BJ (cell line): ENCODE data around the gene CDC42BPB. TPM values are rescaled to one million over a fixed set of nuclear protein-coding genes. Genes with fewer than 3 reads are reported as not detected.

Experiments
- CTCF ChIA-PET: fragments of 350-600 bp; formaldehyde crosslinking; extraction: SDS; loops from one replicate; lab custom pipeline; 2021; ENCODE audit warnings: antibody characterized with exemption, inconsistent platforms; lab: Yijun Ruan, JAX
- POLR2A ChIA-PET: fragments of 300-600 bp; sonication (Branson Sonifier 250); formaldehyde crosslinking; extraction: SDS; loops from one replicate; lab custom pipeline; 2021; ENCODE audit warnings: antibody characterized with exemption; lab: Charles Lee
- DNase-seq: peaks from one replicate; pipeline ENCODE4 v3.0.0-alpha.2; 2011; ENCODE audit warnings: low read depth
- H3K27me3 ChIP-seq: 2 replicates; pipeline ENCODE4 v1.6.0; 2011; ENCODE audit warnings: low read length; ENCODE audit not compliant: control insufficient read depth, insufficient read depth
- H3K36me3 ChIP-seq: 2 replicates; pipeline ENCODE4 v1.5.1; 2011; ENCODE audit warnings: low read length; ENCODE audit not compliant: control insufficient read depth, insufficient read depth
- H3K4me3 ChIP-seq: 2 replicates; pipeline ENCODE4 v1.5.1; 2011; ENCODE audit warnings: low read depth, mild to moderate bottlenecking, control low read depth, low read length
- polyA plus RNA-seq: library from polyadenylated mRNA; depleted of rRNA; stranded (reverse); fragments of >200 nt; gene quantifications from 2 replicates; pipeline ENCODE4 v1.2.3, GENCODE V29; 2011
- TF ChIP-seq, protein P1 (sequence below): IDR thresholded peaks from 2 replicates; pipeline ENCODE4 v1.5.1; 2011; ENCODE audit warnings: low read depth, mild to moderate bottlenecking, control low read depth, inconsistent platforms, low read length, moderate library complexity; ENCODE audit not compliant: insufficient read depth

Gene CDC42BPB
- polyA plus RNA-seq, 1 experiment: 66.5 TPM

DNA sequence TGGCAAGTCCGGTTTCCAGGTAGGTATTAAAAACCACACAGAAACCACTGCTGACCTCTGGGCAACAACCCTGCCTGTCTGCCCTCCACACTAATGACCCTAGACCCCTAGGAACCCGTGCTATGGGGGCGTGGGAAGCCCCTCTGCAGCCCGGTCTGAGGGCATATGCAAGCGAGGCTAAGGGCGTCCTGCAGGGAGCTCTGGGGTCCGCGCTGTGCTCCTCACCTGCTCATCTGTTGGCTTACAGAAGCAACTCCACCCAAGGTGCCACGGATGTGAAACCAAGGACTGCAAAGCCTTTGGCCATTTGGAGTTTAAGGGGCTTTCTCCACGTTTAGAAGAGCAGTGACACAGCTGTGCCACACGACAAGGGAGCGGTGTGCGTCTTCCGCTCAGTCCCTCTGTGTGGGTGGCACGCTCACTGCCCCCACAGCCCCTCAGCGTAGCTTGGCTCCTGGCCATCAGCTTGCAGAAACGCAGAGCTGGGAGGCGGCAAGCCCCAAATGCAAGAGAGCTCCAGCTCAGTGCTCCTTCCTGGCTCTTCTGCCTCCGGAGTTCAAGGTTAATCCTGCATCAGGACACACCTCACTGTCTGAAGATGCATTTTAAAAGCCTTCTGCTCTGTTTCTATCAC, 116.5 kb downstream of the CDC42BPB start:
- Histone ChIP-seq H3K4me3 (no peak overlapping the region), H3K36me3 (peaks cover 59% of the 10 kb centered on the region), H3K27me3 (no peaks in the 10 kb centered on the region)
- TF ChIP-seq, protein P1, sequence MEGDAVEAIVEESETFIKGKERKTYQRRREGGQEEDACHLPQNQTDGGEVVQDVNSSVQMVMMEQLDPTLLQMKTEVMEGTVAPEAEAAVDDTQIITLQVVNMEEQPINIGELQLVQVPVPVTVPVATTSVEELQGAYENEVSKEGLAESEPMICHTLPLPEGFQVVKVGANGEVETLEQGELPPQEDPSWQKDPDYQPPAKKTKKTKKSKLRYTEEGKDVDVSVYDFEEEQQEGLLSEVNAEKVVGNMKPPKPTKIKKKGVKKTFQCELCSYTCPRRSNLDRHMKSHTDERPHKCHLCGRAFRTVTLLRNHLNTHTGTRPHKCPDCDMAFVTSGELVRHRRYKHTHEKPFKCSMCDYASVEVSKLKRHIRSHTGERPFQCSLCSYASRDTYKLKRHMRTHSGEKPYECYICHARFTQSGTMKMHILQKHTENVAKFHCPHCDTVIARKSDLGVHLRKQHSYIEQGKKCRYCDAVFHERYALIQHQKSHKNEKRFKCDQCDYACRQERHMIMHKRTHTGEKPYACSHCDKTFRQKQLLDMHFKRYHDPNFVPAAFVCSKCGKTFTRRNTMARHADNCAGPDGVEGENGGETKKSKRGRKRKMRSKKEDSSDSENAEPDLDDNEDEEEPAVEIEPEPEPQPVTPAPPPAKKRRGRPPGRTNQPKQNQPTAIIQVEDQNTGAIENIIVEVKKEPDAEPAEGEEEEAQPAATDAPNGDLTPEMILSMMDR: no peak
- CTCF ChIA-PET: interaction anchor here (1.0 kb wide), 1 partner anchor 158 kb away, joined by 3 read pairs; no protein-coding TSS in a partner anchor
- no peak for DNase-seq
- POLR2A ChIA-PET: no interaction called here

DNA sequence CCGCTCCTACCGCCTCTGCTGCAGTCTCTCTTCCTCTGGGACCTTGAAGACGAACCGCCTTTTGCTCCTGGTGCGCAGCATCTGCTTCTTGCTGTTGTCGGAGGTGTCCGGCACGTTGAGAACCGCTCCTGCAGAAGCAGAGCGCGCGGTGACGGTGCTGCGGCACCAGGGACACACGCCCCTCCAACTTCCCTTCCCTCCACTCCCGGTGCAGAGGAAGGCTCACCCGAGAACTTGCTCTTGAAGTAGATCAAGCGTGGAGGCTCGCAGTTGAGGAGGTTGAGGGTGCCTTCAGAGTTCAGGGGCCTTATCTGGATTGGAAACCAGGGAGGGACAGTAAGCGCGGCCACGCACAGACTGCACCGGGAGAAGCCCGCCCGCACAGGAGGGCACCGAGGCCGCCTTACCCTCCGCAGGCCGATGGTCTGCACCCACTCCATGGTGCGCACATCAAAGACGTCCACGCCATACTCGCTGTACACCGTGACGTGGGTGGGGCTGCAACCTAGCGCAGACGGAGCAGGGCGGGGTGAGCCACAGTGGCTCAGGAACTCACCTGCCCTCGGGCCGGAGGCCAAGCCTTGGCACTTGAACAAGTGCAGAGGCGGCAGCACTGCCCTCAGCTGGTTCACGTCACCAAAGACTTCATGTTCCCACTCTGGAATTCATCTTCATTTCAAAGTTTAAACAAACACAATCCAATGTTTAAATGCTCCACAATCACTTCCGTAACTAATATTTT, 117.4 kb downstream of the CDC42BPB start:
- no peak for DNase-seq
- Histone ChIP-seq H3K36me3 (peaks cover 51% of the 10 kb centered on the region), H3K27me3 (no peaks in the 10 kb centered on the region), H3K4me3 (no peak overlapping the region)
- CTCF ChIA-PET: interaction anchor here (1.0 kb wide), 1 partner anchor 157 kb away, joined by 3 read pairs; no protein-coding TSS in a partner anchor
- TF ChIP-seq, protein P1: no peak
- POLR2A ChIA-PET: no interaction called here

DNA sequence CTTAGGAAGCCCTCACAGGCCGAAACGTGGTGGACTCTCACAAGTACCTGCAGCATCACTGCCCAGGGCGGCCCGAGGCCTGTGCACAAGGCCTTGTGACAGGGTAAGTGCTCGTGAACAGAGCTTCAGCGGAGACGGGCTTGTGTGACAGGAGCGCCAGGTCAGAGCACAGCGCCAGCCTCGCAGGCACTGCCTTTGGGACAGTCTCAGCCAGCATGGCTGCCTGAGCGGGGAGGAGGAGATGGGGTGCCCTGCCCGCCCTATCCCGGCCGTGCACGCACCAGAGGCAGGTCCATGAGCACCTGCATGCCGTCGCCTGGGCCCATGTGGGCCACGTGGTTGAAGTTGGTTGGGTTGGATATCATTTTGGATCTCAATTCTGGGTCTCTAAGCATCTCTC, 118.0 kb downstream of the CDC42BPB start:
- no peak for DNase-seq
- ChIA-PET CTCF (interaction anchor here (1.4 kb wide), 1 partner anchor 166 kb away, joined by 3 read pairs; no protein-coding TSS in a partner anchor), POLR2A (no interaction called here)
- H3K36me3 ChIP-seq: peaks cover 44% of the 10 kb centered on the region
- H3K27me3 ChIP-seq: no peaks in the 10 kb centered on the region
- no peak overlapping the region for H3K4me3 ChIP-seq
- TF ChIP-seq, protein P1: no peak

DNA sequence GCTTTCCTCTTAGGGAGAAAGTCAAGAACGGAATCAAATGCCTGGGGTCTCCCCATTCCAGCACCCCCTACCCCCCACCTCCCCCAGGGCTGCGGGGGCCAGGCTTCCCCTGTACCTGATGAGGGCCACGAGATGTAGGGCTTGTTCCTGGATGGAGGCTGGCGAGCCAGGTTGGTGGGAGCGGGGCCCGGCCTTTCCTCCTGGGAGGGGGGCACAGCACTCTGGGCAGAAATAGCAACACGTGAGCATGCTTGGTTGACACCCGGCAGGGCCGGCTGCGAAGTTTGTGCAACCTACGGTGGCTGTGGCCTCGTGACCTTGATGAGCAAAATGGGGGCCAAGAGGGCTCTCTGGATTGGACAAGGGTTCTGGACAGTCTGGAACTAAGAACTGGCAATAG, 119.2 kb downstream of the CDC42BPB start:
- no peak overlapping the region for H3K4me3 ChIP-seq
- TF ChIP-seq, protein P1: no peak
- H3K36me3 ChIP-seq: peaks cover 41% of the 10 kb centered on the region
- POLR2A ChIA-PET: no interaction called here
- no peaks in the 10 kb centered on the region for H3K27me3 ChIP-seq
- DNase-seq: no peak
- CTCF ChIA-PET: interaction anchor here (1.4 kb wide), 1 partner anchor 165 kb away, joined by 3 read pairs; no protein-coding TSS in a partner anchor
